ENCODE measurements around the gene RBM26. TPM values are rescaled to one million over a fixed set of nuclear protein-coding genes. Genes with fewer than 3 reads are reported as not detected.

RBM26 gene
- polyA plus RNA-seq, 3 donors = 3.5 to 25.3 (median 5.0) TPM

DNA sequence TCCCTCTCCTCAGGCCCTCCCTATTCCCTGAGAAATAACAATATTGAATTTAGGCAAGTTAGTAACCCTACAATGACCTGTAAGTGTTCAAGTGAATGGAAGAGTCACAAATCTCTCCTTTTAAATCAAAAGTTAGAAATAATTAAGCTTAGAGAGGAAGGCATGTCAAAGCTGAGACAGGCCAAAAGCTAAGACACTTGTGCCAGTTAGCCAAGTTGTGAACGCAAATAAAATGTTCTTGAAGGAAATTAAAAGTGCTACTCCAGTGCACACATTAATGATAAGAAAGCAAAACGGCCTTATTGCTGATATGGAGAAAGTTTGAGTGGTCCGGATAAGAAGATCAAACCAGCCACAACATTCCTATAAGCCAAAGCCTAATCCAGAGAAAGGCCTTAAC is 120.9 kb downstream of the RBM26 start:
- Mint-ChIP-seq H3K27ac (no peak overlapping the region), H3K4me3 (no peak overlapping the region), H3K9me3 (no peaks in the 10 kb centered on the region), H3K4me1 (peaks cover 29% of the 10 kb centered on the region), H3K27me3 (ENCODE audit: low read depth in 3 of 3) (peaks cover 0 to 2% (median 1%) of the 10 kb centered on the region in 3 donors), H3K36me3 (no peaks in the 10 kb centered on the region)
- DNase-seq = no peak
- no peak overlapping the region for H3K27ac ChIP-seq (ENCODE audit: low read depth in 1 of 2, low read length in 2 of 2)
- peaks cover 17 to 26% of the 10 kb centered on the region in 2 donors for H3K4me1 ChIP-seq (ENCODE audit: control insufficient read depth in 1 of 2, insufficient read depth in 2 of 2, low read length in 2 of 2)
- no CpG with 5 or more reads among the region's 3 CpGs for WGBS (ENCODE audit: insufficient coverage)
- H3K79me2 ChIP-seq (ENCODE audit: insufficient read depth, low read length) = no peaks in the 10 kb centered on the region
- H3K4me3 ChIP-seq (replicated peaks in 1 of 3; ENCODE audit: low read depth in 2 of 3, low read length in 3 of 3) = no peak overlapping the region
- H3K4me2 ChIP-seq (replicated peaks; ENCODE audit: extremely low read depth, low read length, poor library complexity, severe bottlenecking) = no peak overlapping the region
- H3K36me3 ChIP-seq (replicated peaks in 1 of 2; ENCODE audit: control insufficient read depth in 1 of 2, insufficient read depth in 2 of 2, low read length in 2 of 2) = no peaks in the 10 kb centered on the region
- TF ChIP-seq, protein P1, sequence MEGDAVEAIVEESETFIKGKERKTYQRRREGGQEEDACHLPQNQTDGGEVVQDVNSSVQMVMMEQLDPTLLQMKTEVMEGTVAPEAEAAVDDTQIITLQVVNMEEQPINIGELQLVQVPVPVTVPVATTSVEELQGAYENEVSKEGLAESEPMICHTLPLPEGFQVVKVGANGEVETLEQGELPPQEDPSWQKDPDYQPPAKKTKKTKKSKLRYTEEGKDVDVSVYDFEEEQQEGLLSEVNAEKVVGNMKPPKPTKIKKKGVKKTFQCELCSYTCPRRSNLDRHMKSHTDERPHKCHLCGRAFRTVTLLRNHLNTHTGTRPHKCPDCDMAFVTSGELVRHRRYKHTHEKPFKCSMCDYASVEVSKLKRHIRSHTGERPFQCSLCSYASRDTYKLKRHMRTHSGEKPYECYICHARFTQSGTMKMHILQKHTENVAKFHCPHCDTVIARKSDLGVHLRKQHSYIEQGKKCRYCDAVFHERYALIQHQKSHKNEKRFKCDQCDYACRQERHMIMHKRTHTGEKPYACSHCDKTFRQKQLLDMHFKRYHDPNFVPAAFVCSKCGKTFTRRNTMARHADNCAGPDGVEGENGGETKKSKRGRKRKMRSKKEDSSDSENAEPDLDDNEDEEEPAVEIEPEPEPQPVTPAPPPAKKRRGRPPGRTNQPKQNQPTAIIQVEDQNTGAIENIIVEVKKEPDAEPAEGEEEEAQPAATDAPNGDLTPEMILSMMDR (IDR thresholded peaks at IDR 0.05) = no peak
- H3K27me3 ChIP-seq (ENCODE audit: control insufficient read depth in 2 of 2, insufficient read depth in 2 of 2, low read length in 2 of 2) = no peaks in the 10 kb centered on the region
- no peaks in the 10 kb centered on the region for H4K20me1 ChIP-seq (ENCODE audit: insufficient read depth, low read length)
- no peak overlapping the region for H2AFZ ChIP-seq (ENCODE audit: insufficient read depth, low read depth, low read length, poor library complexity, severe bottlenecking)
- H3K9me3 ChIP-seq (replicated peaks in 1 of 2; ENCODE audit: control insufficient read depth in 1 of 2, insufficient read depth in 1 of 2, low read length in 2 of 2) = no peaks in the 10 kb centered on the region
- H3K9ac ChIP-seq (ENCODE audit: insufficient read depth, low read length, poor library complexity, severe bottlenecking) = no peak overlapping the region
- intact Hi-C loops (cut with micrococcal nuclease) = no loop called here

DNA sequence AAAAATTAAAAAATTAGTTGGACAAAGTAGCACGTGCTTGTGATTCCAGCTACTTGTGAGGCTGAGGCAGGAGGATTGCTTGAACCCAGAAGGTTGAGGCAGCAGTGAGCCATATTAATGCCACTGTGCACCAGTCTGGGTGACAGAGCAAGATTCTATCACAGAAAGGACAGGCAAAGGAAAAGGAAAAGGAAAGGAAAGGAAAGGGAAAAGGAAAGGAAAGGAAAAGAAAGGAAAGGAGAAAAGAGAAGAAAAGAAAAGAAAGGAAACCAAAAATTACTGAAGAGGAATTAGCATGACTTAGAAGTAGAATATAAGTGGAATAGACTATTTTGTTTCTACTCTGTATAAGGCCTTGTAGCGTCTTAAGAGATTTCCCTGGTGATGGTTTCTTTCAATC is 122.3 kb downstream of the RBM26 start:
- Histone ChIP-seq H2AFZ (ENCODE audit: insufficient read depth, low read depth, low read length, poor library complexity, severe bottlenecking) (no peak overlapping the region), H3K4me3 (replicated peaks in 1 of 3; ENCODE audit: low read depth in 2 of 3, low read length in 3 of 3) (no peak overlapping the region), H3K4me1 (ENCODE audit: control insufficient read depth in 1 of 2, insufficient read depth in 2 of 2, low read length in 2 of 2) (peaks cover 12 to 16% of the 10 kb centered on the region in 2 donors), H4K20me1 (ENCODE audit: insufficient read depth, low read length) (no peaks in the 10 kb centered on the region), H3K36me3 (replicated peaks in 1 of 2; ENCODE audit: control insufficient read depth in 1 of 2, insufficient read depth in 2 of 2, low read length in 2 of 2) (no peaks in the 10 kb centered on the region), H3K27ac (ENCODE audit: low read depth in 1 of 2, low read length in 2 of 2) (no peak overlapping the region), H3K79me2 (ENCODE audit: insufficient read depth, low read length) (no peaks in the 10 kb centered on the region), H3K27me3 (ENCODE audit: control insufficient read depth in 2 of 2, insufficient read depth in 2 of 2, low read length in 2 of 2) (no peaks in the 10 kb centered on the region), H3K4me2 (replicated peaks; ENCODE audit: extremely low read depth, low read length, poor library complexity, severe bottlenecking) (no peak overlapping the region), H3K9me3 (replicated peaks in 1 of 2; ENCODE audit: control insufficient read depth in 1 of 2, insufficient read depth in 1 of 2, low read length in 2 of 2) (no peaks in the 10 kb centered on the region), H3K9ac (ENCODE audit: insufficient read depth, low read length, poor library complexity, severe bottlenecking) (no peak overlapping the region)
- no peaks in the 10 kb centered on the region for H3K36me3 Mint-ChIP-seq
- H3K9me3 Mint-ChIP-seq = no peaks in the 10 kb centered on the region
- WGBS (ENCODE audit: insufficient coverage) = 100% methylated on average over 1 of the region's 2 CpGs
- peak overlapping the region in 2 of 7 donors; percentile 55 to 73 for H3K27ac Mint-ChIP-seq
- intact Hi-C loops (cut with micrococcal nuclease) = no loop called here
- peaks cover 17% of the 10 kb centered on the region for H3K4me1 Mint-ChIP-seq
- peaks cover 0 to 2% (median 1%) of the 10 kb centered on the region in 3 donors for H3K27me3 Mint-ChIP-seq (ENCODE audit: low read depth in 3 of 3)
- TF ChIP-seq, protein P1 (IDR thresholded peaks at IDR 0.05) = no peak
- H3K4me3 Mint-ChIP-seq = no peak overlapping the region
- no peak for DNase-seq

Data from CD14-positive monocyte (primary cell).